K562 (cell line): ENCODE results near the gene UBXN2A. TPM values are rescaled to one million over a fixed set of nuclear protein-coding genes. Genes with fewer than 3 reads are reported as not detected.
A peak's percentile ranks its signal among the peaks of the same experiment; 100 is the strongest.

Source experiments
- CBX3 ChIP-seq, 2 experiments: IDR thresholded peaks; 1 replicate in 1 of 2; 2 replicates in 1 of 2; pipeline ENCODE4 v1.6.1; 2012; ENCODE audit warnings: inconsistent platforms in 2 of 2, low read length in 2 of 2, borderline replicate concordance in 1 of 2, control low read depth in 1 of 2
- CEBPB ChIP-seq: fragments of 450-650 bp; IDR thresholded peaks from 2 replicates; pipeline ENCODE4 v1.6.1; 2016; ENCODE audit warnings: missing genetic modification characterization, missing compliant biosample characterization
- CEBPZ ChIP-seq: fragments of 150-350 bp; IDR thresholded peaks from 2 replicates; pipeline ENCODE4 v1.6.1; 2014; ENCODE audit warnings: low read depth, mild to moderate bottlenecking, low read length, borderline replicate concordance
- GABPA ChIP-seq: fragments of 200-800 bp; sonication (Bioruptor generic); conservative IDR thresholded peaks from 2 replicates; pipeline ENCODE4 v1.6.1; 2016; ENCODE audit warnings: low read depth, missing genetic modification characterization, missing compliant biosample characterization
- HCFC1 ChIP-seq: IDR thresholded peaks from 2 replicates; pipeline ENCODE4 v1.6.1; 2012; ENCODE audit warnings: low read depth, low read length, improper control_type of control experiment
- HDAC3 ChIP-seq: fragments of 450-650 bp; IDR thresholded peaks from 2 replicates; pipeline ENCODE4 v1.6.1; 2018; ENCODE audit warnings: borderline replicate concordance, mild to moderate bottlenecking, moderate library complexity; ENCODE audit not compliant: partially characterized antibody
- MTF1 ChIP-seq: fragments of 250-450 bp; sonication (Bioruptor Pico); IDR thresholded peaks from 2 replicates; pipeline ENCODE4 v1.9.0; 2021; ENCODE audit warnings: moderate library complexity, mild to moderate bottlenecking, inconsistent platforms, borderline replicate concordance
- PHB ChIP-seq: fragments of 250-450 bp; sonication (Bioruptor Pico); IDR thresholded peaks from 2 replicates; pipeline ENCODE4 v1.5.0; 2021
- PHF8 ChIP-seq: fragments of 200-600 bp; sonication (generic); IDR thresholded peaks from 2 replicates; pipeline ENCODE4 v1.6.1; 2012; ENCODE audit warnings: mixed run types, mild to moderate bottlenecking, inconsistent platforms, low read length, moderate library complexity, borderline replicate concordance
- RBBP5 ChIP-seq: fragments of 200-600 bp; sonication (generic); IDR thresholded peaks from 2 replicates; pipeline ENCODE4 v1.6.1; 2012; ENCODE audit warnings: borderline replicate concordance, mild to moderate bottlenecking, low read length, control low read depth, inconsistent platforms; ENCODE audit not compliant: insufficient read depth, poor library complexity, severe bottlenecking
- SMAD2 ChIP-seq: fragments of 150-350 bp; IDR thresholded peaks from 2 replicates; pipeline ENCODE4 v1.6.1; 2014; ENCODE audit warnings: low read depth, mild to moderate bottlenecking, low read length
- SNIP1 ChIP-seq: fragments of 450-650 bp; IDR thresholded peaks from 2 replicates; pipeline ENCODE4 v1.7.1; 2017; ENCODE audit warnings: low read depth, mild to moderate bottlenecking
- TEAD4 ChIP-seq, 2 experiments: sonication (generic) in 1 of 2; formaldehyde crosslinking in 1 of 2; IDR thresholded peaks; 2 replicates each; pipeline versions ENCODE4 v1.6.1 to v1.8.0; 2012 to 2022; ENCODE audit warnings: borderline replicate concordance in 1 of 2, inconsistent platforms in 1 of 2, low read length in 1 of 2, mild to moderate bottlenecking in 1 of 2, missing genetic modification reagents in 1 of 2
- ZBTB17 ChIP-seq: fragments of 450-650 bp; formaldehyde crosslinking; IDR thresholded peaks from 2 replicates; pipeline ENCODE4 v1.4.0; 2020; ENCODE audit warnings: mild to moderate bottlenecking
- ZNF124 ChIP-seq: sonication (generic); formaldehyde crosslinking; IDR thresholded peaks from 2 replicates; pipeline ENCODE4 v1.8.1; 2022; ENCODE audit warnings: missing genetic modification reagents
- ZNF347 ChIP-seq: fragments of 450-650 bp; formaldehyde crosslinking; IDR thresholded peaks from 2 replicates; pipeline ENCODE4 v1.4.0; 2020; ENCODE audit warnings: low read depth, mild to moderate bottlenecking, moderate library complexity
- ZNF507 ChIP-seq: conservative IDR thresholded peaks from 2 replicates; pipeline ENCODE4 v1.6.1; 2017; ENCODE audit warnings: missing genetic modification characterization, missing compliant biosample characterization
- ZNF717 ChIP-seq: fragments of 250-450 bp; sonication (Bioruptor Pico); IDR thresholded peaks from 2 replicates; pipeline ENCODE4 v1.5.0; 2021
- polyA plus RNA-seq, 8 experiments: library from polyadenylated mRNA; depleted of rRNA in 4 of 8; stranded (reverse) in 5 of 8; unstranded in 3 of 8; fragments of >200 nt; fragmentation: Nextera tagmentation in 2 of 8; fragmentation: Illumina TruSeq in 1 of 8; extraction: Ambion mirVana in 2 of 8; extraction: Trizol in 1 of 8; gene quantifications; 2 replicates each; pipeline versions ENCODE4 v1.2.1 to v1.2.3, GENCODE V29; 2011 to 2014; ENCODE audit warnings: inconsistent platforms in 1 of 8, missing spikeins in 1 of 8
- total RNA-seq, 7 experiments: library from RNA; depleted of rRNA in 6 of 7; stranded (reverse); fragments of >200 nt in 6 of 7; fragmentation: Illumina TruSeq in 2 of 7; extraction: Trizol in 2 of 7; gene quantifications; 2 replicates each; pipeline versions ENCODE4 v1.2.1 to v1.2.3, GENCODE V29; 2011 to 2021; ENCODE audit warnings: low replicate concordance in 1 of 7
- TF ChIP-seq, protein P1 (sequence below): fragments of 250-450 bp; sonication (Bioruptor Pico); IDR thresholded peaks from 2 replicates; pipeline ENCODE4 v1.5.0; 2021; ENCODE audit warnings: mild to moderate bottlenecking, borderline replicate concordance
- TF ChIP-seq, protein P2 (sequence below): fragments of 250-450 bp; sonication (Bioruptor Pico); IDR thresholded peaks from 2 replicates; pipeline ENCODE4 v1.4.0; 2020; ENCODE audit warnings: mild to moderate bottlenecking

The UBXN2A gene
- total and polyA plus RNA-seq, 9 of the 15 experiments (the other 6 are each of a cell fraction or from before 2014, with no cell fraction given): 3.4 to 25.6 (median 16.0) TPM

GRCh38 chr2:23939987-23940717 is at the start of gene UBXN2A (continued):
- TF ChIP-seq TEAD4 (IDR thresholded peaks at IDR 0.05; ENCODE audit: low read length) (no peak), TEAD4 (CRISPR knock-in tag; IDR thresholded peaks at IDR 0.05; ENCODE audit: borderline replicate concordance) (no peak), ZNF347 (CRISPR knock-in tag) (no peak), ZBTB17 (peak; percentile 50; the same call in 1 of the 2 replicates), MTF1 (CRISPR knock-in tag) (no peak), ZNF717 (no peak), GABPA (tag) (peak; percentile 37; the same call in 1 of the 2 replicates), SMAD2 (no peak), PHB (CRISPR knock-in tag) (no peak), ZNF124 (no peak), RBBP5 (no peak), CBX3 (IDR thresholded peaks at IDR 0.05; ENCODE audit: borderline replicate concordance in 1 of 2, low read length in 2 of 2) (no peak; a peak in 1 of 3 replicates), CEBPB (tag) (no peak), SNIP1 (no peak), HCFC1 (0 out of 2 replicates have a peak, but pooled peaks have one; percentile 25), CEBPZ (no peak), ZNF507 (tag) (no peak), PHF8 (peak; percentile 96), HDAC3 (no peak)
- TF ChIP-seq, protein P1, sequence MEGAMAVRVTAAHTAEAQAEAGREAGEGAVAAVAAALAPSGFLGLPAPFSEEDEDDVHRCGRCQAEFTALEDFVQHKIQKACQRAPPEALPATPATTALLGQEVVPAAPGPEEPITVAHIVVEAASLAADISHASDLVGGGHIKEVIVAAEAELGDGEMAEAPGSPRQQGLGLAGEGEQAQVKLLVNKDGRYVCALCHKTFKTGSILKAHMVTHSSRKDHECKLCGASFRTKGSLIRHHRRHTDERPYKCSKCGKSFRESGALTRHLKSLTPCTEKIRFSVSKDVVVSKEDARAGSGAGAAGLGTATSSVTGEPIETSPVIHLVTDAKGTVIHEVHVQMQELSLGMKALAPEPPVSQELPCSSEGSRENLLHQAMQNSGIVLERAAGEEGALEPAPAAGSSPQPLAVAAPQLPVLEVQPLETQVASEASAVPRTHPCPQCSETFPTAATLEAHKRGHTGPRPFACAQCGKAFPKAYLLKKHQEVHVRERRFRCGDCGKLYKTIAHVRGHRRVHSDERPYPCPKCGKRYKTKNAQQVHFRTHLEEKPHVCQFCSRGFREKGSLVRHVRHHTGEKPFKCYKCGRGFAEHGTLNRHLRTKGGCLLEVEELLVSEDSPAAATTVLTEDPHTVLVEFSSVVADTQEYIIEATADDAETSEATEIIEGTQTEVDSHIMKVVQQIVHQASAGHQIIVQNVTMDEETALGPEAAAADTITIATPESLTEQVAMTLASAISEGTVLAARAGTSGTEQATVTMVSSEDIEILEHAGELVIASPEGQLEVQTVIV (CRISPR knock-in tag): peak; percentile 76; the same call in 1 of the 2 replicates
- TF ChIP-seq, protein P2, sequence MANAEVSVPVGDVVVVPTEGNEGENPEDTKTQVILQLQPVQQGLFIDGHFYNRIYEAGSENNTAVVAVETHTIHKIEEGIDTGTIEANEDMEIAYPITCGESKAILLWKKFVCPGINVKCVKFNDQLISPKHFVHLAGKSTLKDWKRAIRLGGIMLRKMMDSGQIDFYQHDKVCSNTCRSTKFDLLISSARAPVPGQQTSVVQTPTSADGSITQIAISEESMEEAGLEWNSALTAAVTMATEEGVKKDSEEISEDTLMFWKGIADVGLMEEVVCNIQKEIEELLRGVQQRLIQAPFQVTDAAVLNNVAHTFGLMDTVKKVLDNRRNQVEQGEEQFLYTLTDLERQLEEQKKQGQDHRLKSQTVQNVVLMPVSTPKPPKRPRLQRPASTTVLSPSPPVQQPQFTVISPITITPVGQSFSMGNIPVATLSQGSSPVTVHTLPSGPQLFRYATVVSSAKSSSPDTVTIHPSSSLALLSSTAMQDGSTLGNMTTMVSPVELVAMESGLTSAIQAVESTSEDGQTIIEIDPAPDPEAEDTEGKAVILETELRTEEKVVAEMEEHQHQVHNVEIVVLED (CRISPR knock-in tag): peak; percentile 62
